Measurements from ENCODE around the gene CAST.

DNA sequence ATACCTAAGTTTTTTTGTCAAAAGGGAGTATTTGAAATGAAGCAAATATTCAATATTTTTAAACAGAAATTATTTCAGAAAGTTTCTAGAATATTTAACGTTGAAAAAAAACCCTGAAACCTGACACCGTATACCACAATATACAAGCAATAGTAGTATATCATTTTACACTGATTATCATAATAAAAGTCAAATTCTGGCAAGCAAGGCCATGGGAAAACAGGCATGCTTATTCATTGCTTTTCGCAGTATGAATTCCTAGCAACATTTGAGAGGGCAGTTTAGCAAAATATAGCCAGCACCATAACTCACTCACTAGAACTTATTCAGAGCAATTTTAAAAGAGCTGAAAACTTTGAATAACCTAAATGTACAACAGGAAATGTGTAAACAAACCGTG, 99.4 kb downstream of the CAST start:
- TF ChIP-seq POLR2A (IDR thresholded peaks at IDR 0.05) (no peak), EP300 (IDR thresholded peaks at IDR 0.05) (no peak), POLR2AphosphoS5 (IDR thresholded peaks at IDR 0.05) (no peak)
- TF ChIP-seq, protein P1, sequence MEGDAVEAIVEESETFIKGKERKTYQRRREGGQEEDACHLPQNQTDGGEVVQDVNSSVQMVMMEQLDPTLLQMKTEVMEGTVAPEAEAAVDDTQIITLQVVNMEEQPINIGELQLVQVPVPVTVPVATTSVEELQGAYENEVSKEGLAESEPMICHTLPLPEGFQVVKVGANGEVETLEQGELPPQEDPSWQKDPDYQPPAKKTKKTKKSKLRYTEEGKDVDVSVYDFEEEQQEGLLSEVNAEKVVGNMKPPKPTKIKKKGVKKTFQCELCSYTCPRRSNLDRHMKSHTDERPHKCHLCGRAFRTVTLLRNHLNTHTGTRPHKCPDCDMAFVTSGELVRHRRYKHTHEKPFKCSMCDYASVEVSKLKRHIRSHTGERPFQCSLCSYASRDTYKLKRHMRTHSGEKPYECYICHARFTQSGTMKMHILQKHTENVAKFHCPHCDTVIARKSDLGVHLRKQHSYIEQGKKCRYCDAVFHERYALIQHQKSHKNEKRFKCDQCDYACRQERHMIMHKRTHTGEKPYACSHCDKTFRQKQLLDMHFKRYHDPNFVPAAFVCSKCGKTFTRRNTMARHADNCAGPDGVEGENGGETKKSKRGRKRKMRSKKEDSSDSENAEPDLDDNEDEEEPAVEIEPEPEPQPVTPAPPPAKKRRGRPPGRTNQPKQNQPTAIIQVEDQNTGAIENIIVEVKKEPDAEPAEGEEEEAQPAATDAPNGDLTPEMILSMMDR (IDR thresholded peaks at IDR 0.05) = no peak

Data from stomach (tissue), 4 donors.